Umbilical cord (tissue), 2 donors: ENCODE measurements around the gene CDH12. TPM values are rescaled to one million over a fixed set of nuclear protein-coding genes. Genes with fewer than 3 reads are reported as not detected.
"Not testable (repeated sequence)": the region's sequence is repeated elsewhere in the genome, so short reads cannot be mapped to it uniquely, and the experiment has no call there.

Source experiments
- DNase-seq: peaks from one replicate; pipeline ENCODE4 v3.0.0-alpha.2; 2015; ENCODE audit warnings: low spot score
- total RNA-seq: library from RNA; depleted of rRNA; stranded (reverse); fragments of >200 nt; gene quantifications from one replicate; pipeline ENCODE4 v1.2.3, GENCODE V29; 2014; ENCODE audit warnings: low replicate concordance; ENCODE audit not compliant: insufficient read depth

Gene CDH12
- 3.6 TPM for total RNA-seq

DNA sequence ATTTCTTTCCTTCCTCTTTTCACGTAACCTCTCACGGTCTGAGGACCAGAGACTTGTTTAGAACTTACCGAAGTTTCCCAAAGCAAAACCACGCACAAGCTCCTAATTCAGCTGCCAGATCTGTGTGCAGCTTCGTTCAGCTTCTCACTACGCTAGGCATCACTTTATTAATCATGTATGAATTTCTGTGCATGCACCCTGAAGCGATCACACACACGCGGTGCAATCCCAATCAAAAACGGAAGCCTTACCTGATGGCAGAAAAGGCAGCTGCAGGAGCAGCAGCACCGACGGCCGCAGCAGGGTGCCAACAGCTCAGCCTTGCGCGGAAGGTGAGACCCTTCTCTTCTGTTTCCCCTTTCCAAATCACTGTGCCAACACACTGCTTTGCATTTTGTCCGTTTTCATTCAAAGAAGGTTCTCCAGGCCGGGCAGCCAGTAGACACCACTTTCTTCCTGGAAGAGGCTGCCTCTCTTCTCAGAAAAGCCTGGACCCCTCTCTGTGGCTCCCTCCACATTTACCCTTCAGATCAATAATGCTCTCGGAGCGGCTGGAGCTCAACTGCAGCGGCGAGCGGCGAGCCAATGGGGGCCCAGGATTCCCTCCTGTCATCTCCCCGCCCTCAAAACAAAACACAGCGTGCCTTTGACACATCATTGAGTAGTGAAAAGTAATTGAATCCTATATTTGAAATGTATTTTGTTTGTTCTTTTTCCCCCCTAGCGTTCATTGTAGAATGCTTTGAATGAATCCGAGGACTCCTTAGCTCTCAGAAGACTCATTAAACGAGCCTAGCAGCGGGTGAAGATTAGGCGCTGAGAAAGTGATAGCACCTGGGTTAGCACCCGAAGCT is at the start of gene CDH12:
CDH12 (minus strand) TSS at position 538 of the 854 bp plus-strand sequence.
- peak; percentile 8 for DNase-seq

DNA sequence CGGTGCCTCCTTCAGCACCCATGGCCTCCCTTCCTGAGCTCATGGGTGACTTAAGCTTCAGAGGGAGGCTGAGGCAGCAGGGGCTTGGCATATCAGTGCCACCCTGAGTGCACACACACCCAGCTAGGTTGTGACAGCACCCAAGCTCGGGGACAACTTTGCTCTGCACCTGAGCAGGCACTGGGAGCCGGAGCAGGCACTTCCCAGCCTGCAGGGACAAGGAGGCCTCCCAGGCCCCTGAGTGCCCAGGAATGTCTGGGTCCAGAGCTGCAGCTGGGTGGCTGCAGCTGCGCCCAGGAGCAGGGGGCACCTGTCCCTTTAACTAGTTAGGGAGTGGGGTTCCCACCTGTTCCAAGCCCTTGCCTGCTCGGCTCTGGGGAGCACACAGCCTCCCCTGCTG is 48.7 kb upstream of the CDH12 start:
- DNase-seq = no peak

DNA sequence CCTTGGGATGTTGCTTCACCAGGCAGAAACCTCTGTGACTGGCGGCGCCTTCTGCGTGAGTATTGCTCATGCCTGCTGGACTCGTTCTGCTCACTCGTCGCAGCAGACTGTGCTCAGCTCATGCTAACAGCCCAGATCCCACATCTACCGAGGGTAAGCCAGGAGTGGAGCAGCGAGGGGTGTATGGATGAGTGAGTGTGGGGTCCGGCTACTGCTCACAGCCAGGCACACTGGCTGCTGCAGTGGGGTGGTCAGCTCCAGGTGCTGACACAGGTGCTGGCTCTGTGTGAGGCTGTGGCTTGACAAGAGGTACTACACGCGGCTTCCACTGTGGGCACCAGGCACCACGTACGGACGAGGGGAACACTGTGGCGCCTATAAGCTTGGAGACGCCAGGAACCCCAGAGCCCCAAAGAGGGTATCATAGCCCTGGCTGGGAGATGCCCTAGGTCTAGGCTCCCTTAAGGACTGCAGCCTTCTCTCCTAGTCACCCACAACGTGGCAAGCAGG is 47.7 kb upstream of the CDH12 start:
- no peak for DNase-seq

DNA sequence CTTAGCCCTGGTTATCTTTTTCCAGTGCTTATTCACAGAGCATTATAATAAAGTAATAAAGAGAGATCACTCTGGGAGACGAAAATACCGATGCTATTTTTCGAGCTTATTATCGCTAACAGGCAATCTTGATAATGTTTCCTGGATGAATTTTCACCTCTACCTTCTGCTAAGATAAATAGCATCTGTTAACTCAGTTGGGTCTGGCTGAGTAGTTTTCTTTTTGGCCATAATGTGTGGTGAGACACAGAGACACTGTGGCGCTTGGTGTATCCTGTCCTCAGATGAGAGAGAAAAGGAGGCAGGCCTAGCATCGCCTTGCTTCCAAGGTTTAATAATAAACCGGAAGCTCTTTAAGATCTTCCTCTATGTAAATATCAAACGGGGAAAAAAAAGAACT is 46.2 kb upstream of the CDH12 start:
- DNase-seq = no peak

DNA sequence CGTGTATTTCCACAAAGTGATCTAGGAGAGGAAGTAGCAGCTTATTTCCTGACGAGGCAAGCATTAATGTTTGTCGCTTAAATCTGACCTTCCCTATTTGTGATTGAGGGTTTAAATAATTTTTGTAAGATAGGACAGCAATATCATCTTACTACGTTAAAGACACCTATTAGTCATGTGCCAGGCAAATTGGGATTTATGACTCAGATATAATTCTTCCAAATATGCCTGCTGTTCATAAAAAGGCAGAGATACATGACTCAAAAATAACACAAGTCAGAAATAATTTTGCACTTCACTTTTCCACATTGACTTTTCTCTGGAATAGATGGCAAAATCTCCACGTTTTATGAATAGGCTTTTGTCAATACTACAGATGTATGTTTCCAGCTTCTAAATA is 43.0 kb upstream of the CDH12 start:
- no peak for DNase-seq

DNA sequence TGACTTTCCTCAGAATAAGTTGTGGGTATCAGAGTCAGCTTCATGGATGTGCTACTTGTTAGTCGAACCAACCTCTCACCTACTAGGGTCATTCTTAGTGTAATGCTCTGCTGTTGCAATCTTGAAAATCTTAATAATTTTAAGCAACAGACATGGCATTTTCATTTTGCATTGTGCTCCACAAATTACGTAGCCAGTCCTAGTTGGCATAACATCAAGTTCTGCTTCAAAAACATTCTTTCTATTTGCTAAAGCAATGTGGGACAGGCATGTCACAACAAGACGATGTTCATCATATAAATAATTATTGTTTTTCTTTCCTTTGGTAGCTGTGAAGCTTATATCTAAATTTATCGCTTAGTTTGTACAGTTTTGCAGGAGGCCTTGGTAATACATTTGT is 39.3 kb upstream of the CDH12 start:
- DNase-seq = no peak

DNA sequence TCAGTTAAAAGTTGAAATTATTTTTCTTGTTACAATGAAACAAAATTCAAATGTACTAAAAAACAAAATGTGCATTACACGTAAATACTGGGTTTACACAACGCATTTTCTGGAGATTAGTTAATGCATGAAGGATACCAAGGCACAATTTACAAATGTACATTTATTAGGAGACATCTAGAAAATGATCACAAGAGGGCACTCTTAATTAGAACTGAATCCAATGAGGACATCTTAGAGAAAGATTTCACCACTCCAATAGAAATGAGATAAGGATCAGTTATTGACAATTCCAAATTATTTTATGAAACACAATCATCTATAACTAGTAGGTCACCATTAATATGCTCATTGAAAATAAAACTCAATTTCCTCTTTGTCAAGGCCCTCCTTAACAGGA is 36.6 kb upstream of the CDH12 start:
- no peak for DNase-seq

DNA sequence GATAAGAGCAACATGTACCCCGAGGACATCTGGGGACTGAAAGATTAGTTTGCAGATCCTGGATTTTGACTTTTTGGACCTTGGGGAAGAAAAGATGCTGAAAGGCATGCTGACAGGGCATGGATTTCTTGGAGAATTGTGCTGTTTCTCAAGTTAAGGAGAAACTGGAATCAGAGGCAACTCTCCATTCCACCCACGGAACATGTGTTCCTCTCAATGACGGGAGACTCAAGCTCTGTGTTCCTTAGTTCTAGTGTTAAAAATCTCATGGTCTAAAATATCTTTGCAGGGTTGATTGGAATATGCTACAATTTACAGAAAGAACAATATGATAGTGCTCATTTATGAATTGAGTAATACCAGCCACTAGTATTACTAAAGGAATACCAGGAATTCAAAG is 34.4 kb upstream of the CDH12 start:
- no peak for DNase-seq

DNA sequence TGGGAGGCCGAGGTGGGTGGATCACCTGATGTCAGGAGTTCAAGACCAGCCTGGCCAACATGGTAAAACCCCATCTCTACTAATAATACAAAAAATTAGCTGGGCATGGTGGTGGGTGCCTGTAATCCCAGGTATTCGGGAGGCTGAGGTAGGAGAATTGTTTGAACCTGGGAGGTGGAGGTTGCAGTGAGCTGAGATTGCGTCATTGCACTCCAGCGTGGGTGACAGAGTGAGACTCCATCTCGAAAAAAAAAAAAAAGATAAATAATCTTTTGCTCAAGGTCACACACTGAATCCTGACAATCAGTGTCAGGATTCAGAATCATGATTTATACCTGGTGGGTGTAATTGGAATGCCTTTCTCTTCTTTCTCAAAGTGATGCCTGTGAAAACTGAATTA is 5.8 kb upstream of the CDH12 start:
- not testable (repeated sequence) for DNase-seq

DNA sequence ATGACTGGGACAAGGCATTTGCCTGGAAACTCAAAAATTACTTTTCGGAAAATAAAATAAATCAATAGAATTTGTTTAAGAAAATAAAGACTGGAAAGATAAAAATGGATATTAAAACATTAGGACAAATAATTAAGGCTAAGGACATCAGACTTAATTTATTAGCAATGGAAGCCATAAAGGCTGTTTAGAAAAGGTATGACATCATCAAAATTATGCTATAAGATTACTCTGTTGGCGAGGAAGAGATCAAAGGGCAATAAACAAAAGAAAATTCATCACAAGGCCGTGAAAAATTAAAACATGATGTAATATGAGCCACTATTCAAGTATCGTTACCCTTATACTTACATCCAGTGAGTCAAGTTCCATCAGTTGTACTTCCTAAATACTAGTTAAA is 2.7 kb upstream of the CDH12 start:
- no peak for DNase-seq

DNA sequence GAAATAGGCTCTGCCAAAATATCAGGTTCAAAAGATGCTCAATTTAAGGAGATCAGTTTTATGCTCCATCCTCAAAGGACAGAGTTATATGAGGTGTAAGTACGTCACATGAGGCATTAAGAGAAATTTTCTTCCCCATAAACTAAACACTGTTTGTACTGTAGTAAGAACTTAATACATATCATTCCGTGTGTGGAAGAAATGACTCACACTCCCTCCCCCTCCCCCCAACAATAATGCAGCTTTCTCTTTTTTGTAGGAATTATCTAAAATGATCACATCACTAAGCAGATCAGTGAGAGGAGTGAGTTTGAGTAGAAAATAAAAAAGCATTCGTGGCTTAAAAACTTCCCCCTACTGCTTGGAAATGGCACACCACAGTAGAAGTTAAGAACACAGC is 2.2 kb downstream of the CDH12 start:
- DNase-seq = no peak

DNA sequence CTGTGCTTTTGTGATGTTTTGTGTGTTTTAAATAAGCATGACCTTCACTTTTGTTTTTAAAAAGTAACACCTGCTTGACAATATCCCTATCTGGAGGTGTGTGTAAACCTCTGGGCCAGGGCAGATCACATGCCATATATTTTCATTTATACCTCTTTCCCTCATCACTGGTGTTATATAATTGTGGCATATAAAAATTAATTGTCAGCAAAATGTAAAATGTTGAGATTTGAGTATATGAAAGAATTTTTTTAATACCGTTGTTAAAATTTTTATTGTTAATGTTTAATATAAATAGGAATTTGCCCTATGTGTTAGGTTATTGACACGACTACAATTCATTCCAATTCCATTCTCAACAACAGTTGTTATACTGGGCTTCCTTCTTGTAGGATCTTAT is 6.5 kb downstream of the CDH12 start:
- DNase-seq = no peak

DNA sequence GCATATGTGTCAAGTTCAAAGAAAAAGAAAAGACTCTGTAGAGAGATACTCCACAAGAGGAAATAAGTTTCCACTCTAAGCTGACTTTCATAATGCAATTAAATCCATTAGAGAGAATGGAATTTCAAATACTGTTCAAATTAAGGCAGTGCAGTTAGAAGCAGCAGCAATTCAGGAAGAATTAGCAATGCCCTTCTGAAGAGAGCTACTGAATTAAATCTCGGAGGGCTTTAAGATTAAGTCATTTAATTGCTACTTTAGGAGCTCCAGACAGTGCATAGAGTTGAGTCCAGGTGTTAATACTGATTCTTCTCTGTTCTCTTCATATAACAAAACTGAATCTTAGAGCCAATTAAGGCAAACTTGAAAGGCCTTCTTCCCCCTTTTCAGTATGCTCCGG is 8.5 kb downstream of the CDH12 start:
- no peak for DNase-seq

DNA sequence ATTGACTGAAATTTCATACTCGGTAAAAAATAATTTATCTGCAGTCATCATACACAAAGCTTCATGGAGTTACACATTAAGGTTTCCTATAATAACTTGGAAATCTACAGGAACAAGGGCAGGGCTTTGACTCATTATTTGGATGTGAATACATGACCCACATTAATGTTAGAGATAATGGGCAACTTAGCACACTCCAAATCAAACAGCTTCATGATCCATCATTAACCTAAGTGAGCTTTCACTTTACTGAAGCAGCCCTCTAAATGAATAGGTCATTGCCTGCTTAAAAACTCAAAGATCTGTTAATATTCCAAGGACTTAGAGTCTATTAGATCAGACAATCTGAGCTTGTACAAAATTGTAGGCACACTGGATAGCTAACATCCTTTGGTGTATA is 9.0 kb downstream of the CDH12 start:
- DNase-seq = peak; percentile 5

DNA sequence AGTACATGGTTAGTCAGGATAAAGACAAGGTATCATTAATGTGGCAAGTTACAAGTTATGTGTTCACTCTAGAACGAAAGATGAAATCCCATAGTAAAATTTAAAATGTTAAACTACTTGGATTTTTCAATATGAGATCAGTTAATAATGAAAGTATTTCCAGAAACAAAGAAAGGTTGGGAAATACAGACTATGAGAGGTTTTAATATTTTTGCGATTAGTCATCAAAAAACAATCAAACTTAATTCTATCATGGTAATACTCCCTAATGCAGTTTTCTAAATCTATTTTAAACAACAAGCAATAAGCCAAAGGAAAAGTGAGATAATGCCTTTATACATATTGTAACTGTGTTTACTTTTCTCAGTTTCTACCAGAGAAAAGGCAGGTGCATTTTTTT is 10.6 kb downstream of the CDH12 start:
- no peak for DNase-seq

DNA sequence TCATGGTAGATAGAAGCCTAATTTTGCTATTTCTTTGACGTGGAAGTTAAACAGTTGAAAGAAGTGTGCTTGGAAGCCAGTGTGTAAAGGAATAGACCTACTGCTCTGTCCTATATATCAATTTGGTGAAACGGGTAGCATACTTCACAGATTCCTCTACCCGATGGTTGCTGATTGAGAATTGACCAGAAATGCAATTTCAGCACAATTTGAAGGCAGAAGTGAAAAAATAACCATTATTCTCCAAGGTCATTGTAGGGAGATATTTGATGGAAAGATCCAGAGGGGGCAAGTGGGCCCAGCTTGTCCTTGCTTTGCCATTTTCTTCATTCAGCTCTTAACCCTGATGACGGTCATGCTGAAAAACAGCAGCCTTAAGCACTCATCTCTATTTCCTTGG is 15.3 kb downstream of the CDH12 start:
- DNase-seq = no peak

DNA sequence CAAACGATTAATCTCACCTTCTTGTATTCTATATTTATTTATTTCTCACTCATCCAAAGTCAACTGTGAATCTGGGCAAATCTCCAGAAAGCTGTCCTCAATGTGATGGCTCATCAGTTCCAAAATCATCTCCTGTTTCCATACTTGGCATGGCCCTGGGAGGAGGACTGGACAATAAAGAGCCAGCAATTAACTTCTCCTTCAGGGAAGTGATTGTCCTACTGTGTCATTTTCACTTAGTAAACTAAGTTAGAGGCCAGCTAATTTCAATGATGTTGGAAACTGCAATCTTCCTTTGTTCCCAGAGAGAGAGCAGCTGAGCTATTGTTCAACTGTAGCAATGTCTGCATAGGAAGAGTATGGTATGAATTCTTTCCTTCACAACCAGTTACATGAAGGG is 17.5 kb downstream of the CDH12 start:
- DNase-seq = no peak

DNA sequence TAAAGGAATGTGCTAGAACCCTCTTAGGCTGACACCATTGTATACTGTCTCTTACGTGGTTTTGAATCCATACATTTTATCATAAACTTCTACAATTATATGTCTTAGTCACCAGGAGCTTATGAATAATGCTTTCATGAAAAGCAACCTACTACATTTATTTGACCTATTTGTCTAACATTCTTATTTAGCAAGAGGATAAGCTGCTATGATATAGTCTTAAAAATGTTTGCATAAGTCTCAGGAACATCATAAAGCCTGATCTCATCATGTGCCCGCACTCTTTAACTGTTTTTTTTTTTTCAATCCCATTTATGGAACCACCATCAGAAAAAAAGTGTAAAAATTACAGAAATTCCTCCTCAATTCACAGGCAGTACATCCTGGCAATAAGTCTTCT is 59.7 kb downstream of the CDH12 start:
- DNase-seq = no peak

DNA sequence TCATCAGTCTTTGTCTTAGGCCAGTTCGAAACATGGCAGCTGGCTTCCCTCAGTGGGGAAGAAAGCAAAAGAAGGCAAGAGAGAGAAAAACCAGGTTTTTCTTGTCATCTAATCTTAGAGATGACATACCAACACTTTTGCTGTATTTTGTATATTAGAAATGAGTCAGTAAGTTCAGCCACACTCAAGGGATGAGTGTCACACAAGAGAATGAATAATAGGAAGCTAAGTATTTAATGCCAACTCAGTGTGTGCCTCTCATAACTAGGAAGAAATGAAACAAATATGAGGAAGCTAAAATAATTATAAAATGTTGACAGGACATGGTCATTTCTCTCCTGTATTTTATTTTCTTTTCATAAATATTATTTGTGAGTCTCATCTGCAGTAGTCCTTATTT is 65.3 kb downstream of the CDH12 start:
- no peak for DNase-seq

DNA sequence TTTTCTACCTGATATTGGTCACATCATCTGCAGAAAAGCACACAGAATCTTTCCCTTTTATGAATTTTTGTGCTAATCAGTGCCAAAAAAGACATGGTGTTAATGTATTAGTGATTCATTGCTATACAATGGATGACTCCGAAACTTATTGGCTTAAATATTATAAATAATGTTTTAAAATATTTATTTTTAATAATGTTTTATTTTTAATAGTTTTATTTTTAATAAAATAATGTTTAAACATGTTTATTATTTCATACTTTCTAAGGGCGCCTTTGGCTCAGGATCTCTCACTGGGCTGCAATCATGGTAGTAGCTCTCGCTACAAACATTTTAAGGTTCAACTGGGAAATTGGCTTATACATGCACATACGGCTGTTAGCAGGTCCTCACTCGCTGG is 65.7 kb downstream of the CDH12 start:
- no peak for DNase-seq

DNA sequence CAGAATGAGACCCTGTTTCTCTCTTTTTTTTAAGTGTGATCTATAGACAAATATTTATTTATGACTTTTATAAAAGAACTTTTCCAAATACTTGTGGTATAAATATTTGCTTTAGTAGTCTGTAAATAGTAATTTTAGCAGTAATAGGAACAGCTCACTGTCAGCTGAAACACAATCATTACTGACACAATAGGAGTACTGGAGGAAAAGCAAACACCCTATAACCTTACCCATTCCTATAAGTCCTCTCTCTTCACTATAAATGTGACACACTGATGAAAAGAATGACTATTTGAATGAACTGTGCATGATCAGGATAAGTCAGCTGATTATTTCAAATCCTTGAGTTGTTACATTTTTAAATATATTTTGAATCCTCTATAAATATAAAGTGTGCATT is 72.4 kb downstream of the CDH12 start:
- DNase-seq = no peak

DNA sequence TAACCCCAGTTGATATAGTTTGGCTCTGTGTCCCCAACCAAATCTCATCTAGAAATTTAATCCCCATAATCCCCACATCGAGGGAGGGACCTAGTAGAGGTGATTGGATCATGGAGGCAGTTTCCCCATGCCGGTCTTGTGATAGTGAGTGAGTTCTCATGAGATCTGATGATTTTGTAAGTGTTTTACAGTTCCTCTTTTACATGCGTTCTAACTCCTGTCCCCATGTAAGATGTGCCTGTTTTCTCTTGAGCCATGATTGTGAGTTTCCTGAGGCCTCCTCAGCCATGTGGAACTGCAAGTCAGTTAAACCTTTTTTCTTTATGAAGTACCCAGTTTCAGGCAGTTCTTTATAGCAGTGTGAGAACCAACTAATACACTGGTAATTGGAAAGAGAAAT is 73.6 kb downstream of the CDH12 start:
- no peak for DNase-seq

DNA sequence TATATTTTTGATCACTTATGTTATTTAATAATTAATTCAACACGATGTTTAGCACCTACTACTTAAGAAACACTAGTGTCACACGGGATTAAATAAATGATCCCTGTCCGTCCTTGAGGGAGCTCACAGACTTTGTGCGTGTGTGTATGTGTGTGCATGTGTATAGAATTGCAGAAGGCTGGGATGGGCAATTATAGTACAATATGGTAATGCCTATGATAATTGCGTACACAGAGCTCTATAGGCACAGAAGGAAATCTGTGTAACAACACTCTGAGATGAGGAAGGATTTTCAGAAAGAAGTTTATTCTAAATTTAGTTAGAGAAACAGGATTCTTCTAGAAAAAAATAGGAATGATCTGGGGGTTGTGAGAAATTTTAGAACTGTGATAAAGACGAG is 76.9 kb downstream of the CDH12 start:
- DNase-seq = no peak

DNA sequence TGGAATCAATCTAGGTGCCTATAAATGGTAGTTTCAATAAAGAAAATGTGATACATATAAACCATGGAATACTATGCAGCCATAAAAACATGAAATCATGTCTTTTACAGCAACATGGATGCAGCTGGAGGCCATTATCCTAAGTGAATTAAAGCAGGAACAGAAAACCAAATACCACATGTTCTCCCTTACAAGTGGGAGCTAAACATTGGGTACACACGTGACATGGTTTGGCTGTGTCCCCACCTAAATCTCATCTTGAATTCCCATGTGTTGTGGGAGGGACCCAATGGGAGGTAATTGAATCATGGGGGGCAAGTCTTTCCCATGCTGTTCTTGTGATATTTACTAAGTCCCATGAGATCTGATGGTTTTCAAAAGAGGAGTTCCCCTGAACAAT is 78.9 kb downstream of the CDH12 start:
- not testable (repeated sequence) for DNase-seq
